Amygdala (tissue), 56 donors: ENCODE results near the gene CHD1L.
"Not testable (repeated sequence)": the region's sequence is repeated elsewhere in the genome, so short reads cannot be mapped to it uniquely, and the experiment has no call there.

ENCODE experiments used
- DNase-seq, 56 donors: peaks; one replicate each; lab custom pipeline; 2025; lab: John Stamatoyannopoulos, UW

CHD1L gene

DNA sequence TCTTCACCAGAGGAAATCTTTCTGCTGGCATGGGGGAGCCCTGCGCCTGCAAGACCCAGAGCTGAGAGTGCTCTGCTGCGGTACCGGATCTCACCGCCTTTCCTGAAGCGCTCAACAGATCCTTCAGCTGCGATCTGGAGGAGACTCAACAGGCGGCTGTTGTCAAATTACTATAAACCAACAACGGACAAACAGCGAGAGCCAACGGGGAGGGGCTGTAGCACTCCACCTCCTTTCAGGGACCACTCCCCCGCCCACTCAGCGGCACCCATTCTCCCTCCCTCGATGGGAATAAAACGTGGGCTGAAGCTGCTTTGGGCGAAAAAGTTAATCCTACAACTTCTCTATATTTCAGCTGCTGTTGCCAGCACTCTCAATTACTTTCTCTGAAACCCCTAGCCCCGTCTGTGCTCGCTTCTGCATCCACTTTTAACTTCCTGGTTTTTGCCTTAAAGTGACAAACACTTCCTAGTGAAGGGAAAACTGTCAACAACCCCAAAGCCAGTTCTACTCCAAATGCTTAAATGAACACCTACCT lies 17.2 kb upstream of the CHD1L start, which contains the start of gene FMO5:
Gene FMO5, minus strand, starts transcription at position 147 of the 538 bp plus-strand sequence. CDS start 310 bp downstream, outside the sequence.
- DNase-seq, result peak in 37 of 56 donors; percentile 5 to 65 (median 17)

GRCh38 chr1:147231032-147231431 lies 11.5 kb upstream of the CHD1L start:
- DNase-seq, result not testable (repeated sequence)

GRCh38 chr1:147233903-147234302 lies 8.6 kb upstream of the CHD1L start:
- DNase-seq, result not testable (repeated sequence)

DNA sequence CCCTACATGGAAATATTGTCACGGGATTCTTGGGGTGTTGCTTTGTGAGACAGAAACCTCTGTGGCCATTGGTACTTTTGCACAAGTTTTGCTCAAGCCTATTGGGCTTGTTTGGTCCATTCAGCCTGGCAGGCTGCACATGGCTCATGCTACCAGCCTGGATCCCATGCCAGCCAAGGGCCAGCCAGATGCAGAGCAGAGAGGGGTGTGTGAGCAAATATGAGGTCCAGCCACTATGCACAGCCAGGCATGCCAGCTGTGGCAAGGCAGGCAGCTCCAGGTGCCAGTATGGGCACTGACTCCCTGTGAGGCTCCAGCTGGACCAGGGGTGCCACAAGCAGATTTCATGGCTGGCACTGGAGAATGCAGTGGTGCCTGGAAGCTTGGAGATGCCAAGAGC lies 6.7 kb upstream of the CHD1L start:
- DNase-seq, result no peak

- no peak for DNase-seq
Measured at GRCh38 chr1:147236448-147236847, 6.0 kb upstream of the CHD1L start.

GRCh38 chr1:147236959-147237791 lies 5.3 kb upstream of the CHD1L start:
- no peak for DNase-seq

DNA sequence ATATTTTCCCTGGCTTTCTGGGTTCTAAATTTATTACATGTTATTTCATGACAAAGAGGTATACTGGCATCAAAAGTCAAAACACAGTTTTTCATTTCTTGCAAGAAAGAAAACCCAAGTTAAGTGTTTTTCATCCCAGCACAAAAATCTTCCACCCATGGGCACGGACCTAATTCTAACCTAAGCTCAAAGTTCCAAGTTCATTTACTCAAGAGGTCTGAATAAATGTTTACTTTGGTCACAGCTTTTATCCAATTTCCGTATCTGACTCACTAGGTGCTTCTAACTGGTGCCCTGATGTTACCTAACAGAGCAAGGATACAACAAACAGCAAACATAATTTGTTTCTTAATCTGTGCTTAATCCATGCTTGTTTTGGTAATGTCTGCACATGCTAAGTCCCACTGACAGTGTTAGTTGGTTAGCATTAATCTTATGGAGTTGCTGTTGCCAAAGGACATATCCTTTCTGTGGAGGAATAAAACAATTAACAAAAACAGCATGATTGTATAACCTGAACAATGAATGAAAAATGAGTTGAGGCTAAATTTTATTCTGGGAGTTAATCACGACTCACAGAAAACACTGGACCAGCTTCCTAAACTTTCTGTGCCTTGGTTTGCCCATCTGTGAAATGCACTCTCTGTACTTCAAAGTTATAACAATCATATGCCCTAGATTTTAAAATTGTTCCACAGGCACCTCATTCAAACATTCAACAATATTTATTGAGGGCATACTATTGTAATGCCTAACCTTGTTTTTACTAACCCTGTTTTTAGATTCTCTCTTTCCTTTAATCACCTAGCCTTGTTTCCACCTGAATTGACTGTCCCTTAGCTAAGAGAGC lies 4.2 kb upstream of the CHD1L start:
- no peak for DNase-seq

DNA sequence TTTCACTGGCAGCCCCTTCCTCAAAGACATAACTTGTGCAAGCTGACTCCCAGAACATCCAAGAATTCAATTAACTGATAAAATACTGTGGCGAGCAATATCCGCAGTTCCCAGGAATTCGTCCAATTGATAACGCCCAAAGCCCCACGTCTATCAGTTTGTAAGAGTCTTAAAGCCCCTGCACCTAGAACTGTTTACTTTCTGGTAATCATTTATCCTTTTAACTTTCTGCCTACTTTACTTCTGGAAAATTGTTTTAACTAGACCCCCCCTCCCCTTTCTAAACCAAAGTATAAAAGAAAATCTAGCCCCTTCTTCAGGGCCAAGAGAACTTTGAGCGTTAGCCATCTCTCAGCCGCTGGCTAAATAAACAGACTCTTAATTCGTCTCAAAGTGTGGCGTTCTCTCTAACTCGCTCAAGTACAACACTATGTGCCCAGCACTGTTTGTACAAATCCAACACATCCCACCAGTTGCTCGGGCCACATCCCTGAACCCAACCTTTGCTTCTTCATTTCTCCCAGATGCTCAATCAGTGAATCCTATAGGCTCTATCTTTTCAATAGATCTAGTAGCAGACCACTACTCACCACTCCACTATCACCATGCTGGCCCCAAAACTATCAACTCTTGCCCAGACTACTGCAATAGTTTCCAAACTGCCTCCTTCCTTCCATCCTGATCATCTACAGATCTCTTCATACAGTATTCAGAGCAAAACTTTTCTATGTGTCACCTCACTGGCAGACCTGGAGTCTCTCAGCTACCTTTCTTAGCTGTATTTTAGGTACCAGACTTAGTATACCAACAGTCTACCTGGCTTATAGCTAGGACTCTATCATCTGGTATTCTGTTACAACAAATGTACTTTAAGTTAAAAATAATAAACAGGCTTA lies 3.3 kb upstream of the CHD1L start:
- DNase-seq, result no peak

DNA sequence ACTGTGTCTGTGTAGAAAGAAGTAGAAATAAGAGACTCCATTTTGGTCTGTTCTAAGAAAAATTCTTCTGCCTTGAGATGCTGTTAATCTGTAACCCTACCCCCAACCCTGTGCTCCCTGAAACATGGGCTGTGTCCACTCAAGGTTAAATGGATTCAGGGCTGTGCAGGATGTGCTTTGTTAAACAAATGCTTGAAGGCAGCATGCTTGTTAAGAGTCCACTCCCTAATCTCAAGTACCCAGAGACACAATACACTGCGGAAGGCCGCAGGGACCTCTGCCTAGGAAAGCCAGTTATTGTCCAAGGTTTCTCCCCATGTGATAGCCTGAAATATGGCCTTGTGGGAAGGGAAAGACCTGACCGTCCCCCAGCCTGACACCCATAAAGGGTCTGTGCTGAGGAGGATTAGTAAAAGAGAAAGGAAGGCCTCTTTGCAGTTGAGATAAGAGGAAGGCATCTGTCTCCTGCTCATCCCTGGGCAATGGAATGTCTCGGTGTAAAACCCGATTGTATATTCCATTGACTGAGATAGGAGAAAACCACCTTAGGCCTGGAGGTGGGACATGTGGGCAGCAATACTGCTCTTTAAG lies 2.3 kb upstream of the CHD1L start:
- not testable (repeated sequence) for DNase-seq

DNA sequence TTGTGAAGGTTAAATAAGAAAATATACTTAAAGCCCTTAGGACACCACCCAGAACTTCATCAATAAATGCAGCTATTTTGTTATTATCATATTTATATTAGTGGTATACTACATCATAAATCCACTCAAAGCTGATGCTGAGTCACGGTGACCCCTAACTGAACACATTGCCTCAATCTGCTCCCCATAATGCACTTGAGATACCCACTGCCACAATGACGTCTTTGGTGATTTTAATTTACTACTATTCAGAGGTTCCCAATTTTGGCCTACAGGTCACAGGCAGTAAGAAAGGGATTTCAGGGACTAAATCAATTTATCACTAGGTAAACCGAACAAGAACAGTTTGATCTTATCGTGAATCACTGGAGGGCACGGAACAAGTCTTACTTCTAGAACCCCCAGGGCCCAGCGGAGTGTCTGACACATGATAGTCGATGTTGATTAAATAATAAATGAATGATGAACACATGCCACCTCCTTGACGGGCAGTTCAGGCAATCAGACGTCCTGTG lies 493 bp upstream of the CHD1L start:
- DNase-seq, result no peak

DNA sequence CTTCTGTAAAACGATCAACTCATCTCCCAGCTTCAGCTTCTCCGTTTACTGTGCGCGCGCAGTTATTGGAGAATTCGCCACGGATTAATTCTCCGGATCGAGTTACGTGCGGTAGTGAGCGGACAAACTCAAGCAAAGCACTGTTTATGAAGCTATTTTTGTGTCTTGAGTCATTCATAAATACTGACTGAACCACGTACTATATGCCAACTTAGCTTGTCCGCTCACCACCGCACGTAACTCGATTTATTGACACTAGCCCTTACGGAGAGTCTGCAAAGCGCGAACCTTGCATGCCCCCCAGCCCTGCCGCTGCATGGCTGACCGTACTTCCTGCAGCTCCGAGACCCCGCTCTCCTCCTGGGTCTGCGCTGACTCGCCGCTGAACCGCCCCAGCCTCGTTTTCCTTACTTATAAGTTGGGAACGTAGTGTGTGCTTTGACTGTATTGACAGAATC lies 773 bp downstream of the CHD1L start:
- DNase-seq, result peak in 22 of 56 donors; percentile 11 to 68 (median 38)

GRCh38 chr1:147243841-147244240 lies 1.4 kb downstream of the CHD1L start:
- DNase-seq, result no peak

GRCh38 chr1:147245129-147245528 lies 2.6 kb downstream of the CHD1L start:
- no peak for DNase-seq

DNA sequence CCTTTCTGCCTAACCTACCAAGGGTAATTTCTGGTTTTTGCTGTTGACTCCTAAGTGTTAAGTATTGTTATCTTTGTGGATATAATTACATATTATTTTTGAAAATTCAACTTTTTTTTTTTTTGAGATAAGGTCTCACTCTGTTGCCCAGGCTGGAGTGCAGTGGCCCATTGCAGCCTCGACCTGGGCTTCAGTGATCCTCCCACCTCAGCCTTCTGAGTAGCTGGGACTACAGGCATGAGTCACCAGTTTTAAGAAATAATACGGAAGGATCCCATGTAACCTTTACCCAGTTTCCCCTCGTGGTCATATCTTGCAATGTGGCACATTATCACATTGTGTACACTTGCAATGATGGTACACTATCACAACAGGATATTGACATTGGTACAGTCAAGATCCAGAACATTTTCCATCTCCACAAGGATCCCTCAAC lies 3.1 kb downstream of the CHD1L start:
- DNase-seq, result no peak

DNA sequence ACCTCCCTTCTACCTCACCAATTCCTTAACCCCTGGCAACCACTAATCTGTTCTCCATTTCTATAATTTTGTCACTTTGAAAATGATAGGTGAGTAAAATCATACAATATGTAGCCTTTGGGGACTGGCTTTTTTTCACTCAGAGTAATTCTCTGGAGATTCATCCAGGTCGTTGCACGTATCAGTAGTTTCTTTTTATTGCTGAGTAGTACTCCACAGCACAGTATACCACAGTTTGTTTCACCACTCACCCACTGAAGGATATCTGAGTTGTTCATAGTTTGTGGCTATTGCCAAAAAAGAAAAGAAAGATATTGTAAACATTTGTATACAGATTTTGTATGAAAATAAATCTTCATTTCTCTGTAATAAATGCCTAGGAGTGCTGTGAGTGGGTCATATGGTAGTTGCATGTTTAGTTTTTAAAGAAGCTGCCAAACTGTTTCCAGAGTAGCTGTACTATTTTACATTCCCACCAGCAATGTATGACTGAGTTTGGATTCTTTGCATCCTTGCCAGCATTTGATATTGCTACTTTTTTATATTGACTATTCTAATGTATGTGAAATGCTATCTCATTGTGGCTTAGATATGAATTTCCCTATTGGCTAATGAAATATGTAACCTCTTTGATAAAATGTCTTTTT lies 3.7 kb downstream of the CHD1L start:
- DNase-seq, result no peak

GRCh38 chr1:147246910-147247655 lies 4.6 kb downstream of the CHD1L start:
- DNase-seq, result peak in 1 of 56 donors; percentile 35

GRCh38 chr1:147247656-147248238 lies 5.3 kb downstream of the CHD1L start:
- DNase-seq, result no peak

- peak in 1 of 56 donors; percentile 51 for DNase-seq
Measured at GRCh38 chr1:147252540-147252939, 10.1 kb downstream of the CHD1L start.
